Stimulated activated CD4-positive, alpha-beta T cell treated with anti-CD3 and anti-CD28 coated beads, Interleukin-12 subunit alpha, Interleukin-12 subunit beta, amount 100 ng/mL, for 24 hours (primary cell): Measurements from ENCODE around the gene NCAPG.

Experiments
- DNase-seq, 2 experiments: peaks; one replicate each; pipeline ENCODE4 v3.0.0-alpha.2; 2020; ENCODE audit warnings: low read depth in 2 of 2

The NCAPG gene

GRCh38 chr4:17876943-17877342 lies 66.2 kb downstream of the NCAPG start:
- no peak for DNase-seq

- no peak for DNase-seq
These were observed 66.9 kb downstream of the NCAPG start for GRCh38 chr4:17877661-17878060.

GRCh38 chr4:17884063-17884462 lies 73.3 kb downstream of the NCAPG start:
- no peak for DNase-seq

GRCh38 chr4:17884511-17884910 lies 73.7 kb downstream of the NCAPG start:
- DNase-seq, result no peak

- no peak for DNase-seq
These were observed 78.9 kb downstream of the NCAPG start for GRCh38 chr4:17889692-17890091.

GRCh38 chr4:17894421-17894820 lies 83.6 kb downstream of the NCAPG start:
- DNase-seq, result no peak
